SJCRH30 (cell line): ENCODE data around the gene RNF212B. TPM values are rescaled to one million over a fixed set of nuclear protein-coding genes. Genes with fewer than 3 reads are reported as not detected.
"Not testable (repeated sequence)": the region's sequence is repeated elsewhere in the genome, so short reads cannot be mapped to it uniquely, and the experiment has no call there.

ENCODE experiments used
- DNase-seq, 2 experiments: peaks; one replicate each; pipeline ENCODE4 v3.0.0-alpha.2; 2015 to 2020
- H3K27ac ChIP-seq: fragments of 250-450 bp; sonication (Bioruptor Pico); 2 replicates; pipeline ENCODE4 v1.5.1; 2020; ENCODE audit warnings: mild to moderate bottlenecking, moderate library complexity
- H3K27me3 ChIP-seq: fragments of 250-450 bp; sonication (Bioruptor Pico); 2 replicates; pipeline ENCODE4 v1.5.1; 2020; ENCODE audit warnings: mild to moderate bottlenecking, moderate library complexity
- H3K36me3 ChIP-seq: fragments of 250-450 bp; sonication (Bioruptor Pico); 2 replicates; pipeline ENCODE4 v1.5.1; 2020; ENCODE audit warnings: mild to moderate bottlenecking, moderate library complexity
- H3K4me1 ChIP-seq: fragments of 250-450 bp; sonication (Bioruptor Pico); 2 replicates; pipeline ENCODE4 v1.5.1; 2020; ENCODE audit warnings: mild to moderate bottlenecking, moderate library complexity
- H3K4me3 ChIP-seq: fragments of 250-450 bp; sonication (Bioruptor Pico); 2 replicates; pipeline ENCODE4 v1.5.1; 2020; ENCODE audit warnings: mild to moderate bottlenecking, moderate library complexity
- H3K9me3 ChIP-seq: fragments of 250-450 bp; sonication (Bioruptor Pico); replicated peaks from 2 replicates; pipeline ENCODE4 v1.5.1; 2020; ENCODE audit warnings: mild to moderate bottlenecking, moderate library complexity
- total RNA-seq: library from RNA; depleted of rRNA; stranded (reverse); fragments of >200 nt; shearing (Covaris generic); gene quantifications from 2 replicates; pipeline ENCODE4 v1.2.3, GENCODE V29; 2014

The RNF212B gene
- total RNA-seq, 1 experiment from 2014 or later: not detected

DNA sequence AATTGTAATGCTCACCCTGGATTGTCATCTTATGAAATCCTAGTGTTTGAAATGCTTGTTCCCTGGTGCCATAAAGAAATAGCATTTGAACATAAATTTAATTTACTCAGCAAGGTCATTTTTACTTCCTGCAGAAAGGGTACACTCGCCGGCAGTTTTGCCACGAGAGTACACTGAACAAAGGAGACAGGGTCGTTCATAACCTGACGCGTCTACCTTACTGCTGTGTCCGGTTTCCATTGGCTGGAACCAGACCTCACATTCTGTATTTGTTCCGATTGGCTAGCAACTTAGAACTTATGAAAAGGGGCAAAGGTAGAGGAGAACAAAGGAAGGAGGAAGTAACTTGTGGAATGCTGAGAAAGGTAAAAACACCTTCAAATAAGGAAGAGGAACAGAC lies 23.1 kb downstream of the RNF212B start:
- not testable (repeated sequence) for H3K36me3 ChIP-seq, DNase-seq, H3K9me3 ChIP-seq, H3K4me1 ChIP-seq, H3K27me3 ChIP-seq, H3K27ac ChIP-seq, H3K4me3 ChIP-seq

DNA sequence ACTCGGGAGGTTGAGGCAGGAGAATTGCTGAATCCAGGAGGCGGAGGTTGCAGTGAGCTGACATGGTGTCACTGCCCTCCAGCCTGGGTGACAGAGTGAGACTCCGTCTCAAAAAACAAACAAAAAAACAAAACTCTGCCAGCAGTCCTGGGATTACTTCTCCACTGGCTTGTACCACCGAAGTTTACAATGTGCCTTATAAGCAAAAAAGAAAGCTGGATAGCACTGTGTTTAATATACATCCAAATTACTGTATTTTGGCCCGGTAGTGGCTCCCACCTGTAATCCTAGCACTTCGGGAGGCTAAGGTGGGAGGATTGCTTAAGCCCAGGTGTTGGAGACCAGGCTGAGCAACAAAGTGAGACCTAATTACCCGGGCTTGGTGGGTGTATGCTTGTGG lies 31.5 kb downstream of the RNF212B start:
- H3K4me3 ChIP-seq: no peak overlapping the region
- no peaks in the 10 kb centered on the region for H3K4me1 ChIP-seq
- no peaks in the 10 kb centered on the region for H3K36me3 ChIP-seq
- H3K9me3 ChIP-seq: no peaks in the 10 kb centered on the region
- no peak overlapping the region for H3K27ac ChIP-seq
- DNase-seq: no peak
- no peaks in the 10 kb centered on the region for H3K27me3 ChIP-seq

GRCh38 chr14:23275412-23275811 lies 37.7 kb downstream of the RNF212B start:
- H3K9me3 ChIP-seq: no peaks in the 10 kb centered on the region
- no peaks in the 10 kb centered on the region for H3K4me1 ChIP-seq
- H3K36me3 ChIP-seq: peaks cover 2% of the 10 kb centered on the region; the same call in 1 of the 2 replicates
- no peak for DNase-seq
- H3K4me3 ChIP-seq: no peak overlapping the region
- H3K27ac ChIP-seq: no peak overlapping the region
- no peaks in the 10 kb centered on the region for H3K27me3 ChIP-seq

DNA sequence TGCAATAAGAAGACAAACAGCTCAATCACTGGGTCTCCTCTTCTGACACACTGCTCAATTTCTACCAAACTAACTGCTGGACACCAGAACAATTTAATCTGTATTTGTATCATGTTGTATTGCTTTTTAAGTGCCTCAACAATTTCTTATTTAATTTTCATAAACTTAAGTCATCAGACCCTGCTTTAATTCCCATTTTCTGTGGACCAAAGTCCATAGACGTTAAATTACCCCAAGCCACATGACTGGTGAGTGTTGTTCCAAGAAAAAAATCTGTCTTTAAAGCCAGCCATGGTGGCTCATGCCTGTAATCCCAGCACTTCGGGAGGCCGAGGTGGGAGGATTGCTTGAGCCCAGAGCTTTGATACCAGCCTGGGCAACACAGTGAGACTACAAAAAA lies 39.5 kb downstream of the RNF212B start:
- no peak for DNase-seq
- Histone ChIP-seq H3K4me1 (no peaks in the 10 kb centered on the region), H3K4me3 (no peak overlapping the region)

GRCh38 chr14:23277928-23278327 lies 40.2 kb downstream of the RNF212B start:
- H3K4me1 ChIP-seq, H3K27me3 ChIP-seq, H3K27ac ChIP-seq, DNase-seq, H3K36me3 ChIP-seq, H3K9me3 ChIP-seq, H3K4me3 ChIP-seq: not testable (repeated sequence)

More for the DNA sequence above, 39.5 kb downstream of the RNF212B start:
- H3K9me3 ChIP-seq: no peaks in the 10 kb centered on the region
- H3K36me3 ChIP-seq: peaks cover 2% of the 10 kb centered on the region; the same call in 1 of the 2 replicates
- no peaks in the 10 kb centered on the region for H3K27me3 ChIP-seq
- H3K27ac ChIP-seq: no peak overlapping the region

- no peak overlapping the region for H3K27ac ChIP-seq
- H3K9me3 ChIP-seq: no peaks in the 10 kb centered on the region
- no peaks in the 10 kb centered on the region for H3K27me3 ChIP-seq
- H3K4me1 ChIP-seq: no peaks in the 10 kb centered on the region
- H3K4me3 ChIP-seq: no peak overlapping the region
- no peak for DNase-seq
- H3K36me3 ChIP-seq: peaks cover 2% of the 10 kb centered on the region; the same call in 1 of the 2 replicates
Observed at GRCh38 chr14:23281247-23281646, 43.5 kb downstream of the RNF212B start.

GRCh38 chr14:23284654-23285529 lies 47.2 kb downstream of the RNF212B start:
- Histone ChIP-seq H3K4me1 (peaks cover 3% of the 10 kb centered on the region; the same call in 1 of the 2 replicates), H3K4me3 (peak overlapping the region; percentile 69), H3K36me3 (no peaks in the 10 kb centered on the region), H3K27me3 (no peaks in the 10 kb centered on the region), H3K9me3 (no peaks in the 10 kb centered on the region), H3K27ac (peak overlapping the region; percentile 59)
- DNase-seq: peak in 1 of 2 experiments; percentile 33

GRCh38 chr14:23285530-23286019 lies 47.8 kb downstream of the RNF212B start:
- no peak for DNase-seq
- Histone ChIP-seq H3K4me1 (peaks cover 3% of the 10 kb centered on the region; the same call in 1 of the 2 replicates), H3K27ac (peak overlapping the region; percentile 59), H3K4me3 (peak overlapping the region; percentile 69), H3K27me3 (no peaks in the 10 kb centered on the region), H3K9me3 (no peaks in the 10 kb centered on the region), H3K36me3 (no peaks in the 10 kb centered on the region)

DNA sequence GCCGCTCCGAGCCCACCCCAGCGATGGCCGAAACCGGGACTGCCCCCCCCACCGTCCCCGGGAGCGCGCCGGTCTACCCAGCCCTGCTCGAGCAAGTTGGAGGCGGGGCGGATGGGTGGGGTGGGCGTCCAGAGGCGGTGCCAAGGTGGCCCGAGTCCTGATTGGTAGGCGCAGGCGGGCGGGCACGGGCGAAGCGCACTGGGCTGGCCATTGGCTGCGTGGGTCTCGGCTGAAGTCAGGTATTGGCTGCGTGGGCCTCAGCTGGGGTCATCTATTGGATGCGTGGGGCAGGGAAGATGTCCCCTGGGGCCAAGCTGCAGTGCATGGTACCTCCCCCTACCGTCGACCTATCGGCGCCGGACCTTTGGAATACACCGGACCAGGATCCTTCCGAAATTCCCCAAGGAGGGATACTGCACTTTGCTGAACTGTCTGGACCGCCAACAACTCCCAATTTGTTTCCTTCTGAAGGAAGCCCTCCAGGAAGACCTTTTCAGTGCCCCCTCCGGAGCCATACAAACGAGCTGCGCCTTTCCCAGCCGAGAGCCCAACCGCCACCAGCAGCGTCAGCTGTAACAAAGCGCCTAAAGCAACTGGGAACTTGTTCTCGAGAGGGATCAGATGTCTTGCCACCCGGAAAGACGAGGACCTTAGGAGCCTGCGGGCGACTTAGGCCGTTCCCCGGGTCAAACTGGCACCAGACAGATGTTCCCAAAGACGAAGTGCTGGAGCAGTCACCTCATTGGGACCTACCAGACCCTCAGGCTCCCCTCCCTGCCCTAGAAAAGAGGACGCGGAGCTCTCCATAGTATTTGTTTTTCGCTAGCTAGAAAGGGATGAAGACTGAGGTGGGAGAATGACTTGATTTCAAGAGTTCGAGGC lies 48.5 kb downstream of the RNF212B start, which contains the start of gene HOMEZ:
Gene HOMEZ (minus strand): TSS at position 113 of the 882 bp plus-strand sequence. CDS start 180 bp downstream, outside the sequence.
- peak; percentile 99 for DNase-seq
- Histone ChIP-seq H3K4me3 (peak within 1 kb of the TSS; percentile 69), H3K4me1 (peaks cover 3% of the 10 kb centered on the region; the same call in 1 of the 2 replicates), H3K9me3 (no peaks in the 10 kb centered on the region), H3K27me3 (no peaks in the 10 kb centered on the region), H3K27ac (peak within 1 kb of the TSS; percentile 59), H3K36me3 (no peaks in the 10 kb centered on the region)

DNA sequence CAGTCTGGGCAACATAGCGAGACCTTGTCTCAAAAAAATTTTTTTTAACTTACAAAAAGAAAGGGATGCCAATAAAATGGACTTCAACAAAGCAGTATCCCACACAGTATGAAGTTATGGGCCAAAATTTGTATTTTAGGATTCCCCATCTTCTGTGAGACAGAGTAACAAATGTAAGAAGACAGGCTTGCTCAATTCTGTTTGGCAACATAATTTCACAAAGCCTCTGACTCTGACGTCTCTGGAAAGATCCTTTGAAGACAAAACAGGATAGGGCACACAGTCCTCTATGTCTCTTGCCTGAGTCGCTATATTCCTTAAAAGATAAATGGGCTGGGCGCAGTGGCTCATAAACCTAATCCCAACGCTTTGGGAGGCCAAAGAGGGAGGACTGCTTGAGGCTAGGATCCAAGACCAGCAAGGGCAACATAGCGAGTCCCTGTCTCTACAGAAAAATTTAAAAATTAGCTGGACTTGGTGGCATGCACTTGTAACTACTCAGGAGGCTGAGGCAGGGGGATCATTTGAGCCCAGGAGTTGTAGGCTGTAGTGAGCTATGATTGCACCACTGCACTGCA lies 49.3 kb downstream of the RNF212B start:
- peak in 1 of 2 experiments; percentile 19 for DNase-seq
- Histone ChIP-seq H3K9me3 (no peaks in the 10 kb centered on the region), H3K27me3 (no peaks in the 10 kb centered on the region), H3K27ac (peak overlapping the region; percentile 59), H3K36me3 (no peaks in the 10 kb centered on the region), H3K4me3 (peak overlapping the region; percentile 69), H3K4me1 (peaks cover 3% of the 10 kb centered on the region; the same call in 1 of the 2 replicates)

GRCh38 chr14:23294734-23295561 lies 57.2 kb downstream of the RNF212B start:
- Histone ChIP-seq H3K4me3 (no peak overlapping the region), H3K36me3 (no peaks in the 10 kb centered on the region), H3K4me1 (peaks cover under 1% of the 10 kb centered on the region; the same call in 1 of the 2 replicates), H3K9me3 (no peaks in the 10 kb centered on the region), H3K27me3 (no peaks in the 10 kb centered on the region; the same call in 1 of the 2 replicates), H3K27ac (no peak overlapping the region)
- DNase-seq: peak; percentile 43 to 79

DNA sequence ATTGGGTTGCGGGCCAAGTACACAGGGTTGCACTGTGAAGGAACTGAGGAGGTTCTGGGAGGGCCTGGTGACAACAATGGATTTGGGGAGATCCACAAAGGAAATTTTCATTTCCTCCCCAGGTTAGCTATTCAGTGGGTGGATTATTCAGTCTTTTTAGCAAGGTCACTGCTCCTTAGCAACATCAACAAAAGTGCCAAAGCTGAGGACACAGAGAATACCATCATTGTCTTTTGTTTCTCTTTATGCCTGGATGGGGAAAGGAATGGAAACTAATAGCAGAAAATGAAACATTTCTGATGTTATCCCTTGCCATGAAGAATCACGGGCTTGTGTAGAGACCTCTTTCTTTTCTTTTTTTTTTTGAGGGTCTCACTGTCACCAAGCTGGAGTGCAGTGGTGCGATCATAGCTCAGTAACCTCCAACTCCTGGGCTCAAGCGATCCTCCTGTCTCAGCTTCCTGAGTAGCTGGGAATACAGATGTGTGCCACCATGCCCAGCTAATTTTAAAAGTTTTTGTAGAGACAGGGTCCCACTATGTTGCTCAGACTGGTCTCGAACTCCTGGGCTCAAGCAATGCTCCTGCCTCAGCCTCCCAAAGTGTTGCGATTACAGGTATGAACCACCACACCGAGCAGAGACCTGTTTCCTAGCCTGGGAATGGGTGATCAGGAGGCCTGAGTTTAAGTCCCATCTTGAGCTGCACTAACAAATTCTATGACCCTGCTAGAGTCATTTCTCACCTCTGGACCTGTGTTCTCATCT lies 58.5 kb downstream of the RNF212B start:
- H3K27me3 ChIP-seq: no peaks in the 10 kb centered on the region; the same call in 1 of the 2 replicates
- peaks cover 5% of the 10 kb centered on the region; the same call in 1 of the 2 replicates for H3K4me1 ChIP-seq
- no peaks in the 10 kb centered on the region for H3K9me3 ChIP-seq
- H3K36me3 ChIP-seq: no peaks in the 10 kb centered on the region
- DNase-seq: no peak
- no peak overlapping the region for H3K4me3 ChIP-seq
- H3K27ac ChIP-seq: no peak overlapping the region

DNA sequence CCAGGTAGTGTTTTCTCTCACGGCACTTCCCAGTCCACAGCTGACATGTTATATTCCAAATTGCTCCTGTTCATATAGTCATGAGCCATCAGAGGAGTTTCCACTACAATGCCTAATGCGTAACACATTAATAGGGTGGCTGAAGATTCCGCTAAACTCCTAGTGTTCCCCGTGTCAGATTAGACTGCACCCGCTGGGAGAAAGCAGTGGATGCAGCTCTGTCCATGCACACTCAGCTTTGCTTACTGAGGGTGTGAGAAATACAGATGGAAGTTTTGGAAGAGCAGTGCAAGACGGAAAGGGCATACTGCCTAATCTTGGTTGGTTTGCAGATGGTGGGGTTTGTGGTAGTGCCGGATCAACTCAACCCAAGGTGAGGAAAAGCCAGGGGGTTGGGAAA lies 59.4 kb downstream of the RNF212B start:
- DNase-seq: no peak
- H3K27me3 ChIP-seq: no peaks in the 10 kb centered on the region; the same call in 1 of the 2 replicates
- H3K4me3 ChIP-seq: no peak overlapping the region
- no peak overlapping the region for H3K27ac ChIP-seq
- H3K4me1 ChIP-seq: peaks cover 5% of the 10 kb centered on the region; the same call in 1 of the 2 replicates
- H3K9me3 ChIP-seq: no peaks in the 10 kb centered on the region
- no peaks in the 10 kb centered on the region for H3K36me3 ChIP-seq
